ENCODE measurements around the gene ADAMTSL1.
A peak's percentile ranks its signal among the peaks of the same experiment; 100 is the strongest.

Gene ADAMTSL1

GRCh38 chr9:18502546-18502945, 28.6 kb downstream of the ADAMTSL1 start:
- no peak for TF ChIP-seq ZBTB8A (tag by site-specific recombination; IDR thresholded peaks at IDR 0.05)
- TF ChIP-seq ZBTB44 (tag by site-specific recombination; IDR thresholded peaks at IDR 0.05), result peak; percentile 53; the same call in 1 of the 2 replicates
- TF ChIP-seq ZNF16 (tag by site-specific recombination; IDR thresholded peaks at IDR 0.05; ENCODE audit: low read depth), result no peak
- TF ChIP-seq ZNF155 (tag by site-specific recombination; IDR thresholded peaks at IDR 0.05), result no peak
- TF ChIP-seq ZNF555 (tag by site-specific recombination; conservative IDR thresholded peaks at IDR 0.05), result no peak
- TF ChIP-seq MZF1 (tag by site-specific recombination; IDR thresholded peaks at IDR 0.05; ENCODE audit: borderline replicate concordance), result no peak
- TF ChIP-seq ZNF302 (tag by site-specific recombination; IDR thresholded peaks at IDR 0.05; ENCODE audit: low read depth), result no peak
- H3K9me3 ChIP-seq (ENCODE audit: control insufficient read depth, insufficient read depth, low read depth, low read length), result no peaks in the 10 kb centered on the region
- H3K36me3 ChIP-seq (ENCODE audit: control insufficient read depth in 2 of 2, insufficient read depth in 1 of 2, low read length in 2 of 2), result no peaks in the 10 kb centered on the region
- no peak overlapping the region for H3K27ac ChIP-seq (ENCODE audit: extremely low read depth, low read depth, low read length)
- ChIA-PET CTCF (no interaction called here), POLR2A (no interaction called here)
- H3K4me1 ChIP-seq (ENCODE audit: control insufficient read depth, insufficient read depth, low read length), result peaks cover 6% of the 10 kb centered on the region
- H3K4me3 ChIP-seq (ENCODE audit: low read depth, low read length), result no peak overlapping the region

GRCh38 chr9:18504707-18505106, 30.8 kb downstream of the ADAMTSL1 start:
- ChIA-PET CTCF (no interaction called here), POLR2A (no interaction called here)
- Histone ChIP-seq H3K9me3 (ENCODE audit: control insufficient read depth, insufficient read depth, low read depth, low read length) (no peaks in the 10 kb centered on the region), H3K4me1 (ENCODE audit: control insufficient read depth, insufficient read depth, low read length) (peaks cover 2% of the 10 kb centered on the region; the same call in 1 of the 2 replicates), H3K36me3 (ENCODE audit: control insufficient read depth in 2 of 2, insufficient read depth in 1 of 2, low read length in 2 of 2) (no peaks in the 10 kb centered on the region), H3K4me3 (ENCODE audit: low read depth, low read length) (no peak overlapping the region), H3K27ac (ENCODE audit: extremely low read depth, low read depth, low read length) (no peak overlapping the region)
- TF ChIP-seq PRDM10 (tag by site-specific recombination; IDR thresholded peaks at IDR 0.05) (no peak), EGR2 (tag by site-specific recombination; IDR thresholded peaks at IDR 0.05; ENCODE audit: low read depth) (no peak), GLIS1 (tag by site-specific recombination; IDR thresholded peaks at IDR 0.05) (no peak), ZNF549 (tag by site-specific recombination; IDR thresholded peaks at IDR 0.05) (no peak), REPIN1 (tag by site-specific recombination; IDR thresholded peaks at IDR 0.05; ENCODE audit: low read depth) (no peak), ZNF302 (tag by site-specific recombination; IDR thresholded peaks at IDR 0.05; ENCODE audit: low read depth) (no peak), ZNF292 (tag by site-specific recombination; IDR thresholded peaks at IDR 0.05; ENCODE audit: borderline replicate concordance, low read depth) (no peak), GLI2 (tag by site-specific recombination; IDR thresholded peaks at IDR 0.05; ENCODE audit: borderline replicate concordance, low read depth) (no peak), ZNF169 (tag by site-specific recombination; IDR thresholded peaks at IDR 0.05) (no peak), ZNF645 (tag by site-specific recombination; IDR thresholded peaks at IDR 0.05) (no peak), ZNF621 (tag by site-specific recombination; IDR thresholded peaks at IDR 0.05) (no peak), ZNF629 (tag by site-specific recombination; IDR thresholded peaks at IDR 0.05) (no peak)
